Keratinocyte (primary cell): ENCODE measurements around the gene PPM1M. TPM values are rescaled to one million over a fixed set of nuclear protein-coding genes. Genes with fewer than 3 reads are reported as not detected.

ENCODE experiments used
- DNase-seq: peaks from one replicate; pipeline ENCODE4 v3.0.0-alpha.2; 2011; ENCODE audit warnings: low read depth, missing footprints, low spot score
- FAIRE-seq: peaks from 2 replicates; lab custom pipeline; 2011; peaks lifted over from hg19 to GRCh38; lab: Jason Lieb, UNC
- H2AFZ ChIP-seq: 2 replicates; pipeline ENCODE4 v1.6.0; 2012; ENCODE audit warnings: low read length, control low read depth, inconsistent platforms; ENCODE audit not compliant: control insufficient read depth
- H3K27ac ChIP-seq: 2 replicates; pipeline ENCODE4 v1.5.1; 2011; ENCODE audit warnings: low read length; ENCODE audit not compliant: control insufficient read depth, insufficient read depth
- H3K27me3 ChIP-seq: 3 replicates; pipeline ENCODE4 v1.6.0; 2011; ENCODE audit warnings: low read length; ENCODE audit not compliant: control insufficient read depth, insufficient read depth; ENCODE audit errors: extremely low read depth
- H3K36me3 ChIP-seq, 2 experiments: 2 replicates in 1 of 2; 3 replicates in 1 of 2; pipeline ENCODE4 v1.5.1; 2011; ENCODE audit warnings: low read length in 2 of 2, mild to moderate bottlenecking in 1 of 2; ENCODE audit not compliant: control insufficient read depth in 2 of 2, insufficient read depth in 2 of 2; ENCODE audit errors: extremely low read depth in 1 of 2
- H3K4me1 ChIP-seq: 3 replicates; pipeline ENCODE4 v1.5.1; 2011; ENCODE audit warnings: low read length; ENCODE audit not compliant: control insufficient read depth, insufficient read depth; ENCODE audit errors: extremely low read depth
- H3K4me2 ChIP-seq: 3 replicates; pipeline ENCODE4 v1.6.0; 2011; ENCODE audit warnings: low read depth, low read length; ENCODE audit not compliant: control insufficient read depth, insufficient read depth; ENCODE audit errors: extremely low read depth
- H3K4me3 ChIP-seq, 3 experiments: fragments of 200-600 bp in 1 of 3; sonication (generic) in 1 of 3; 2 replicates in 2 of 3; 3 replicates in 1 of 3; pipeline ENCODE4 v1.5.1; 2011 to 2016; ENCODE audit warnings: low read length in 3 of 3, mild to moderate bottlenecking in 3 of 3, control low read depth in 2 of 3, inconsistent platforms in 1 of 3, low read depth in 1 of 3, mixed read lengths in 1 of 3, mixed run types in 1 of 3, moderate library complexity in 1 of 3; ENCODE audit not compliant: control insufficient read depth in 2 of 3, insufficient read depth in 2 of 3; ENCODE audit errors: extremely low read depth in 1 of 3
- H3K79me2 ChIP-seq: 2 replicates; pipeline ENCODE4 v1.6.0; 2012; ENCODE audit warnings: low read length; ENCODE audit not compliant: control insufficient read depth, insufficient read depth
- H3K9ac ChIP-seq: 3 replicates; pipeline ENCODE4 v1.6.0; 2011; ENCODE audit warnings: low read length; ENCODE audit not compliant: control insufficient read depth, insufficient read depth; ENCODE audit errors: extremely low read depth
- H3K9me1 ChIP-seq: 3 replicates; pipeline ENCODE4 v1.6.0; 2011; ENCODE audit warnings: low read length; ENCODE audit not compliant: control insufficient read depth, insufficient read depth; ENCODE audit errors: extremely low read depth
- H3K9me3 ChIP-seq: 2 replicates; pipeline ENCODE4 v1.5.1; 2012; ENCODE audit warnings: low read depth, low read length; ENCODE audit not compliant: control insufficient read depth
- H4K20me1 ChIP-seq: 3 replicates; pipeline ENCODE4 v1.6.0; 2011; ENCODE audit warnings: low read length; ENCODE audit not compliant: control insufficient read depth, insufficient read depth; ENCODE audit errors: extremely low read depth
- EZH2 ChIP-seq: IDR thresholded peaks from one replicate; pipeline ENCODE4 v1.6.1; 2012; ENCODE audit warnings: inconsistent platforms, mild to moderate bottlenecking, low read length, moderate library complexity
- dilution Hi-C: fragments of 300-500 bp; cut with MboI; formaldehyde crosslinking; loops from one replicate; pipeline ENCODE4 v1.7.0; 2020; ENCODE audit warnings: low sequenced_read_pairs; ENCODE audit not compliant: extremely low pct_ligation_motif_present
- polyA plus RNA-seq, 5 experiments: library from polyadenylated mRNA; depleted of rRNA in 3 of 5; stranded (reverse) in 3 of 5; stranded (forward) in 1 of 5; unstranded in 1 of 5; fragments of >200 nt; gene quantifications; 1 replicate in 1 of 5; 2 replicates in 3 of 5; 3 replicates in 1 of 5; pipeline versions ENCODE4 v1.2.1 to v1.2.3, GENCODE V29; 2011 to 2012; ENCODE audit warnings: missing spikeins in 2 of 5, low read depth in 1 of 5, low replicate concordance in 1 of 5
- TF ChIP-seq, protein P1 (sequence below), 3 experiments: IDR thresholded peaks in 1 of 3; conservative IDR thresholded peaks in 1 of 3; optimal IDR thresholded peaks in 1 of 3; 2 replicates in 2 of 3; 3 replicates in 1 of 3; pipeline versions ENCODE3 to v1.5.1; 2011; ENCODE audit warnings: low read length in 3 of 3, mild to moderate bottlenecking in 3 of 3, moderate library complexity in 2 of 3, control low read depth in 1 of 3, inconsistent platforms in 1 of 3; ENCODE audit not compliant: insufficient read depth in 2 of 3; ENCODE audit errors: extremely low read depth in 1 of 3

Gene PPM1M
- polyA plus RNA-seq, 1 donor (not counting 4 experiments of a cell fraction or from before 2014, with no cell fraction given), result 6.4 TPM

- FAIRE-seq (no peak), DNase-seq (no peak)
- Histone ChIP-seq H3K9me3 (no peaks in the 10 kb centered on the region), H3K4me1 (peaks cover 8% of the 10 kb centered on the region), H3K4me3 (no peak overlapping the region), H3K79me2 (peaks cover 7% of the 10 kb centered on the region), H4K20me1 (no peaks in the 10 kb centered on the region), H3K9ac (no peak overlapping the region), H3K4me2 (no peak overlapping the region), H3K36me3 (peaks cover 5 to 9% of the 10 kb centered on the region in 2 experiments), H3K9me1 (no peaks in the 10 kb centered on the region), H3K27ac (no peak overlapping the region), H3K27me3 (no peaks in the 10 kb centered on the region), H2AFZ (no peak overlapping the region)
- TF ChIP-seq, protein P1, sequence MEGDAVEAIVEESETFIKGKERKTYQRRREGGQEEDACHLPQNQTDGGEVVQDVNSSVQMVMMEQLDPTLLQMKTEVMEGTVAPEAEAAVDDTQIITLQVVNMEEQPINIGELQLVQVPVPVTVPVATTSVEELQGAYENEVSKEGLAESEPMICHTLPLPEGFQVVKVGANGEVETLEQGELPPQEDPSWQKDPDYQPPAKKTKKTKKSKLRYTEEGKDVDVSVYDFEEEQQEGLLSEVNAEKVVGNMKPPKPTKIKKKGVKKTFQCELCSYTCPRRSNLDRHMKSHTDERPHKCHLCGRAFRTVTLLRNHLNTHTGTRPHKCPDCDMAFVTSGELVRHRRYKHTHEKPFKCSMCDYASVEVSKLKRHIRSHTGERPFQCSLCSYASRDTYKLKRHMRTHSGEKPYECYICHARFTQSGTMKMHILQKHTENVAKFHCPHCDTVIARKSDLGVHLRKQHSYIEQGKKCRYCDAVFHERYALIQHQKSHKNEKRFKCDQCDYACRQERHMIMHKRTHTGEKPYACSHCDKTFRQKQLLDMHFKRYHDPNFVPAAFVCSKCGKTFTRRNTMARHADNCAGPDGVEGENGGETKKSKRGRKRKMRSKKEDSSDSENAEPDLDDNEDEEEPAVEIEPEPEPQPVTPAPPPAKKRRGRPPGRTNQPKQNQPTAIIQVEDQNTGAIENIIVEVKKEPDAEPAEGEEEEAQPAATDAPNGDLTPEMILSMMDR (optimal IDR thresholded peaks at IDR 0.05 in 1 of 3, IDR thresholded peaks at IDR 0.05 in 1 of 3, conservative IDR thresholded peaks at IDR 0.05 in 1 of 3; ENCODE audit: extremely low read depth in 1 of 3, insufficient read depth in 2 of 3, low read length in 3 of 3), result peak in 2 of 3 experiments; percentile 45 to 50
- no peak for TF ChIP-seq EZH2
- dilution Hi-C loops, result no loop called here
These were observed 46.1 kb downstream of the PPM1M start for GRCh38 chr3:52291508-52292181.

- Histone ChIP-seq H3K9me1 (no peaks in the 10 kb centered on the region), H3K27ac (no peak overlapping the region), H3K27me3 (no peaks in the 10 kb centered on the region), H3K9ac (no peak overlapping the region), H4K20me1 (no peaks in the 10 kb centered on the region), H2AFZ (no peak overlapping the region), H3K4me2 (no peak overlapping the region), H3K4me3 (no peak overlapping the region), H3K79me2 (peaks cover 2% of the 10 kb centered on the region), H3K9me3 (no peaks in the 10 kb centered on the region), H3K4me1 (peaks cover 4% of the 10 kb centered on the region), H3K36me3 (peaks cover 5 to 9% of the 10 kb centered on the region in 2 experiments)
- DNase-seq (no peak), FAIRE-seq (no peak)
- no peak for TF ChIP-seq EZH2
- TF ChIP-seq, protein P1 (optimal IDR thresholded peaks at IDR 0.05 in 1 of 3, IDR thresholded peaks at IDR 0.05 in 1 of 3, conservative IDR thresholded peaks at IDR 0.05 in 1 of 3; ENCODE audit: extremely low read depth in 1 of 3, insufficient read depth in 2 of 3, low read length in 3 of 3), result no peak
- dilution Hi-C loops, result no loop called here
These were observed 46.9 kb downstream of the PPM1M start for GRCh38 chr3:52292247-52293065.
